C4-2B (cell line): ENCODE results near the gene FCN2.

Source experiments
- ZFX ChIP-seq: fragments of 450-650 bp; IDR thresholded peaks from 2 replicates; pipeline ENCODE4 v1.6.1; 2017
- TF ChIP-seq, protein P1 (sequence below): fragments of 450-650 bp; conservative IDR thresholded peaks from 2 replicates; pipeline ENCODE4 v1.5.1; 2017; ENCODE audit warnings: mild to moderate bottlenecking

DNA sequence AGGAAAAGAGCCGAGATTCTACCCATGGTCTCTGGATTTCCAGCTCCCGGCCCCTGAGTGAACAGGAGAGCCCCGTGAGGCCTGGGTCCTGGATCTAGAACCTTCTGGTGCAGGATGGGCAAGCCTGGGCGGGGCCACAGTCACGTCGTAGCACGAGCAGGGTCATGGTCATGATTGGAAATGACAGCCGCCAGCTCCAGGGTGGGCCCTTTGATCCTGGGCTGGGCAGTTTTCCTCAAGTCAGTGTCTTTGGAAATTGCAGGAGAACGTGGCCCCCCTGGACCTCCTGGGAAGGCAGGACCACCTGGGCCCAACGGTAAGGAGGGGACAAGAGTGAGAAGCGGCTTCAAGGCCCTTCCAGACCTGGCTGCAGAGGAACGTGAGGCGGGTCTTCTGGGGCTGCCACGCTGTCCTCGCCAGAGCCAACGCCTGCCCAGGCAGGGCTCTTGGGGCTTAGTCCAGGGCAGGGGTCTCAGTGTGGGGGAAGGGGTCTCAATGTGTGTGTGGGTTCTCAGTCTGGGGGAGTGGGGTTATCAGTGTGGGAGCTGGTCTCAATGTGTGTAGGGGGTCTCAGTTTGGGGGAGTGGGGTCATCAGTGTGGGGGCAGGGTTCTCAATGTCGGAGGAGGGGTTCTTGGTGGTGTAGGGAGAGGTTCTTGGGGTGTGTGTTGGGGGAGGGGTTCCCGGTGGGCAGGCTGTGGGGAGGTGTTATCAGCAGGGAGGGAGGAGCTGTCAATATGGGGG lies 2.6 kb downstream of the FCN2 start:
- TF ChIP-seq, protein P1, sequence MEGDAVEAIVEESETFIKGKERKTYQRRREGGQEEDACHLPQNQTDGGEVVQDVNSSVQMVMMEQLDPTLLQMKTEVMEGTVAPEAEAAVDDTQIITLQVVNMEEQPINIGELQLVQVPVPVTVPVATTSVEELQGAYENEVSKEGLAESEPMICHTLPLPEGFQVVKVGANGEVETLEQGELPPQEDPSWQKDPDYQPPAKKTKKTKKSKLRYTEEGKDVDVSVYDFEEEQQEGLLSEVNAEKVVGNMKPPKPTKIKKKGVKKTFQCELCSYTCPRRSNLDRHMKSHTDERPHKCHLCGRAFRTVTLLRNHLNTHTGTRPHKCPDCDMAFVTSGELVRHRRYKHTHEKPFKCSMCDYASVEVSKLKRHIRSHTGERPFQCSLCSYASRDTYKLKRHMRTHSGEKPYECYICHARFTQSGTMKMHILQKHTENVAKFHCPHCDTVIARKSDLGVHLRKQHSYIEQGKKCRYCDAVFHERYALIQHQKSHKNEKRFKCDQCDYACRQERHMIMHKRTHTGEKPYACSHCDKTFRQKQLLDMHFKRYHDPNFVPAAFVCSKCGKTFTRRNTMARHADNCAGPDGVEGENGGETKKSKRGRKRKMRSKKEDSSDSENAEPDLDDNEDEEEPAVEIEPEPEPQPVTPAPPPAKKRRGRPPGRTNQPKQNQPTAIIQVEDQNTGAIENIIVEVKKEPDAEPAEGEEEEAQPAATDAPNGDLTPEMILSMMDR: no peak
- no peak for TF ChIP-seq ZFX
